GM23338 (cell line): Measurements from ENCODE around the gene PKNOX2. TPM values are rescaled to one million over a fixed set of nuclear protein-coding genes. Genes with fewer than 3 reads are reported as not detected.

Experiments used
- ATAC-seq: fragments of 200-7000 bp; cut with Tn5 transposase; 3 replicates; pipeline ENCODE4 v1.9.1; 2020
- DNase-seq: peaks from one replicate; pipeline ENCODE4 v3.0.0-alpha.2; 2015; ENCODE audit warnings: low spot score
- H2AFZ ChIP-seq: fragments of 200-600 bp; sonication (generic); 2 replicates; pipeline ENCODE4 v1.8.0; 2016; ENCODE audit warnings: antibody characterized with exemption, mild to moderate bottlenecking, moderate library complexity
- H3F3A ChIP-seq: fragments of 200-600 bp; sonication (generic); replicated peaks from 2 replicates; pipeline ENCODE4 v1.8.0; 2017; ENCODE audit warnings: antibody characterized with exemption, mixed run types, low read depth
- H3K27ac ChIP-seq: fragments of 200-600 bp; sonication (generic); 2 replicates; pipeline ENCODE4 v1.6.1; 2016; ENCODE audit warnings: low read depth
- H3K27me3 ChIP-seq: fragments of 200-600 bp; sonication (generic); 2 replicates; pipeline ENCODE4 v1.8.0; 2016; ENCODE audit warnings: mild to moderate bottlenecking, mixed run types, moderate library complexity; ENCODE audit not compliant: insufficient read depth
- H3K36me3 ChIP-seq: fragments of 200-600 bp; sonication (generic); 2 replicates; pipeline ENCODE4 v1.8.0; 2016; ENCODE audit warnings: mild to moderate bottlenecking; ENCODE audit not compliant: insufficient read depth
- H3K4me1 ChIP-seq: fragments of 200-600 bp; sonication (generic); 2 replicates; pipeline ENCODE4 v1.8.0; 2016; ENCODE audit warnings: mild to moderate bottlenecking, moderate library complexity; ENCODE audit not compliant: insufficient read depth
- H3K4me2 ChIP-seq: fragments of 200-600 bp; sonication (generic); 2 replicates; pipeline ENCODE4 v1.7.1; 2017; ENCODE audit warnings: mixed run types
- H3K4me3 ChIP-seq: fragments of 200-600 bp; sonication (generic); 2 replicates; pipeline ENCODE4 v1.6.1; 2016; ENCODE audit warnings: mixed run types
- H3K79me2 ChIP-seq: fragments of 200-600 bp; sonication (generic); replicated peaks from 2 replicates; pipeline ENCODE4 v1.8.0; 2017; ENCODE audit warnings: mild to moderate bottlenecking; ENCODE audit not compliant: insufficient read depth
- H3K9me2 ChIP-seq: fragments of 200-600 bp; sonication (generic); 2 replicates; pipeline ENCODE4 v1.8.0; 2017; ENCODE audit not compliant: insufficient read depth
- H4K20me1 ChIP-seq: fragments of 200-600 bp; sonication (generic); replicated peaks from 2 replicates; pipeline ENCODE4 v1.8.0; 2017; ENCODE audit warnings: mild to moderate bottlenecking; ENCODE audit not compliant: insufficient read depth
- H3K27ac Mint-ChIP-seq: 2 replicates; pipeline ENCODE4 v1.8.0; 2020; ENCODE audit warnings: inconsistent platforms, mild to moderate bottlenecking, moderate library complexity, mixed read lengths
- H3K27me3 Mint-ChIP-seq: 3 replicates; pipeline ENCODE4 v1.8.0; 2022; ENCODE audit warnings: low read depth, mild to moderate bottlenecking, moderate library complexity, mixed read lengths, inconsistent platforms; ENCODE audit not compliant: insufficient read depth, poor library complexity
- H3K36me3 Mint-ChIP-seq: 3 replicates; pipeline ENCODE4 v1.8.0; 2021; ENCODE audit warnings: low read depth, mild to moderate bottlenecking, inconsistent platforms, moderate library complexity, mixed read lengths
- H3K4me1 Mint-ChIP-seq: 3 replicates; pipeline ENCODE4 v1.8.0; 2020; ENCODE audit warnings: mild to moderate bottlenecking, inconsistent platforms, mixed read lengths
- H3K4me3 Mint-ChIP-seq: 3 replicates; pipeline ENCODE4 v1.8.0; 2021; ENCODE audit warnings: moderate library complexity, mild to moderate bottlenecking, inconsistent platforms, mixed read lengths
- H3K9me3 Mint-ChIP-seq: 3 replicates; pipeline ENCODE4 v1.8.0; 2020; ENCODE audit warnings: moderate library complexity, mild to moderate bottlenecking, inconsistent platforms, mixed read lengths
- CREB1 ChIP-seq: fragments of 250-450 bp; sonication (Bioruptor Pico); IDR thresholded peaks from 2 replicates; pipeline ENCODE4 v1.5.0; 2020; ENCODE audit warnings: low read depth, mild to moderate bottlenecking, moderate library complexity
- ETS1 ChIP-seq: IDR thresholded peaks from 2 replicates; pipeline ENCODE4 v1.6.1; 2016; ENCODE audit warnings: antibody characterized with exemption
- EZH2 ChIP-seq: fragments of 200-600 bp; sonication (generic); IDR thresholded peaks from one replicate; pipeline ENCODE4 v1.8.0; 2017; ENCODE audit warnings: antibody characterized with exemption, mild to moderate bottlenecking, low read depth; ENCODE audit not compliant: unreplicated experiment
- EZH2phosphoT487 ChIP-seq: fragments of 200-600 bp; sonication (generic); IDR thresholded peaks from one replicate; pipeline ENCODE4 v1.8.1; 2018; ENCODE audit warnings: antibody characterized with exemption; ENCODE audit not compliant: unreplicated experiment
- NANOG ChIP-seq: IDR thresholded peaks from 2 replicates; pipeline ENCODE4 v1.6.1; 2016; ENCODE audit warnings: antibody characterized with exemption, borderline replicate concordance
- REST ChIP-seq: IDR thresholded peaks from one replicate; pipeline ENCODE4 v1.6.1; 2018; ENCODE audit warnings: antibody characterized with exemption; ENCODE audit not compliant: unreplicated experiment
- STAT1 ChIP-seq: IDR thresholded peaks from one replicate; pipeline ENCODE4 v1.6.1; 2016; ENCODE audit warnings: antibody characterized with exemption; ENCODE audit not compliant: unreplicated experiment
- ZNF114 ChIP-seq: fragments of 250-450 bp; sonication (Bioruptor Pico); IDR thresholded peaks from 2 replicates; pipeline ENCODE4 v1.5.0; 2020; ENCODE audit warnings: mild to moderate bottlenecking, moderate library complexity
- polyA plus RNA-seq: library from polyadenylated mRNA; unstranded; fragments of >200 nt; fragmentation: Nextera tagmentation; extraction: Ambion mirVana; gene quantifications from 2 replicates; pipeline ENCODE4 v1.2.1, GENCODE V29; 2016
- total RNA-seq: library from RNA; depleted of rRNA; stranded (reverse); fragments of >200 nt; shearing (Covaris generic); gene quantifications from 2 replicates; pipeline ENCODE4 v1.2.3, GENCODE V29; 2014
- TF ChIP-seq, protein P1 (sequence below), 2 experiments: fragments of 200-600 bp in 1 of 2; sonication (generic) in 1 of 2; conservative IDR thresholded peaks; 2 replicates each; pipeline versions ENCODE4 v1.5.1 to v1.6.1; 2016 to 2017; ENCODE audit warnings: antibody characterized with exemption in 2 of 2, low read depth in 2 of 2, mild to moderate bottlenecking in 2 of 2, moderate library complexity in 1 of 2

The PKNOX2 gene
- total and polyA plus RNA-seq, 2 experiments from 2014 or later, result 0.42 to 0.83 TPM

DNA sequence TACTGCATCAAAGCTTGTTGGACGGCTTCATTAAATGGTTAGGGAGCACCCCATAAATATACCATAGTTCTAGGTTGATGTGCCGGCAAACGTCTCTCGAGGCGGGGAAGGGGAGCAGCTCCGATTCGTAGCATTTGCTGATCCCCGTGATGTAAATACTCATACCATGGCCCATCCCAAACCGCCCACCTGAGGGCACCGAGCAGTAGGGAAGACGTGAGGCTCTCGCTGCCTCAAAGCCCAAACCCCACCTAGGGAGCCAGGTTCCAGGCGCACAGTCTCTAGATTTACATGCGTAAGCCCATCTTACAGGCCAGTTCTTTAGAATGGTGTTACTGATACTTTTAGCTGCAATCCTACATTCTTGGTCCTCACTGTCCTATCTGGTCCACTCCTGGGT lies 207.5 kb downstream of the PKNOX2 start:
- 0 out of 2 replicates have a peak, but pooled peaks cover 7% of the 10 kb centered on the region for H3K9me2 ChIP-seq
- no peaks in the 10 kb centered on the region for H3K9me3 Mint-ChIP-seq
- H3K27me3 ChIP-seq, result no peaks in the 10 kb centered on the region
- no peaks in the 10 kb centered on the region for H4K20me1 ChIP-seq
- peak overlapping the region; percentile 89; the same call in 1 of the 2 replicates for H3K27ac Mint-ChIP-seq
- H3F3A ChIP-seq, result peaks cover 8% of the 10 kb centered on the region; the same call in 1 of the 2 replicates
- peak overlapping the region; percentile 71 for H3K27ac ChIP-seq
- H3K4me1 Mint-ChIP-seq, result peaks cover 54% of the 10 kb centered on the region
- ATAC-seq (peak; percentile 38), DNase-seq (peak; percentile 43)
- H3K36me3 Mint-ChIP-seq, result no peaks in the 10 kb centered on the region; the same call in 2 of the 3 replicates
- H3K4me3 ChIP-seq, result peak overlapping the region; percentile 45
- peak overlapping the region; percentile 25 for H2AFZ ChIP-seq
- peak overlapping the region; percentile 67 for H3K4me3 Mint-ChIP-seq
- H3K36me3 ChIP-seq, result no peaks in the 10 kb centered on the region
- peaks cover 17% of the 10 kb centered on the region for H3K27me3 Mint-ChIP-seq
- TF ChIP-seq NANOG (no peak), ETS1 (no peak), ZNF114 (no peak), REST (no peak)
- TF ChIP-seq, protein P1, sequence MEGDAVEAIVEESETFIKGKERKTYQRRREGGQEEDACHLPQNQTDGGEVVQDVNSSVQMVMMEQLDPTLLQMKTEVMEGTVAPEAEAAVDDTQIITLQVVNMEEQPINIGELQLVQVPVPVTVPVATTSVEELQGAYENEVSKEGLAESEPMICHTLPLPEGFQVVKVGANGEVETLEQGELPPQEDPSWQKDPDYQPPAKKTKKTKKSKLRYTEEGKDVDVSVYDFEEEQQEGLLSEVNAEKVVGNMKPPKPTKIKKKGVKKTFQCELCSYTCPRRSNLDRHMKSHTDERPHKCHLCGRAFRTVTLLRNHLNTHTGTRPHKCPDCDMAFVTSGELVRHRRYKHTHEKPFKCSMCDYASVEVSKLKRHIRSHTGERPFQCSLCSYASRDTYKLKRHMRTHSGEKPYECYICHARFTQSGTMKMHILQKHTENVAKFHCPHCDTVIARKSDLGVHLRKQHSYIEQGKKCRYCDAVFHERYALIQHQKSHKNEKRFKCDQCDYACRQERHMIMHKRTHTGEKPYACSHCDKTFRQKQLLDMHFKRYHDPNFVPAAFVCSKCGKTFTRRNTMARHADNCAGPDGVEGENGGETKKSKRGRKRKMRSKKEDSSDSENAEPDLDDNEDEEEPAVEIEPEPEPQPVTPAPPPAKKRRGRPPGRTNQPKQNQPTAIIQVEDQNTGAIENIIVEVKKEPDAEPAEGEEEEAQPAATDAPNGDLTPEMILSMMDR (conservative IDR thresholded peaks at IDR 0.05; ENCODE audit: low read depth in 2 of 2), result peak in 1 of 2 experiments; percentile 20; a peak in 2 of 4 replicates
- H3K4me1 ChIP-seq, result peaks cover 28% of the 10 kb centered on the region
- H3K79me2 ChIP-seq, result no peaks in the 10 kb centered on the region
- H3K4me2 ChIP-seq, result peak overlapping the region; percentile 76

DNA sequence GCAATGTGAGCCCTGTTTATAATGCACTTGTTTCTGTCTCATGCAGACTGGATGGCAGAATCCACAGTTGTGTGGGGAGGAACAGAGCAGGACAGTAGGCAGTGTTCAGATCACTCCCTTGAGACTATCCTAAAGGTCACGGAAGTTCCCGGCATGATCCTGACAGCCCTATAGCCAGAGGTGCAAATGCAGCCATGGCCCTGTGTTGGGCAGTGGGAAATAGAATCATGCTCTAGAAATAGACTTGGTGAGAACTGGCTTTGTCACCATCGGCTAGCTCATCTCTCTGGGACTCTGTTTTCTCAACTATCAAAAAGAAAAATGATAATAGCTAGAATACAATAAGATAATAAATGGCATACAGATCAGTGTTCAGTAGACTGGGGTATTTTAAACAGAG lies 208.4 kb downstream of the PKNOX2 start:
- no peaks in the 10 kb centered on the region for H3K9me3 Mint-ChIP-seq
- H3K4me3 Mint-ChIP-seq, result no peak overlapping the region; the same call in 2 of the 3 replicates
- peaks cover 17% of the 10 kb centered on the region for H3K27me3 Mint-ChIP-seq
- Histone ChIP-seq H3K36me3 (no peaks in the 10 kb centered on the region), H3K27me3 (no peaks in the 10 kb centered on the region), H3K4me3 (no peak overlapping the region), H3K4me2 (peak overlapping the region; percentile 76; the same call in 1 of the 2 replicates), H3K9me2 (0 out of 2 replicates have a peak, but pooled peaks cover 7% of the 10 kb centered on the region), H3F3A (peaks cover 8% of the 10 kb centered on the region; the same call in 1 of the 2 replicates), H2AFZ (peak overlapping the region; percentile 52; the same call in 1 of the 2 replicates), H3K27ac (no peak overlapping the region), H3K4me1 (peaks cover 28% of the 10 kb centered on the region), H4K20me1 (no peaks in the 10 kb centered on the region), H3K79me2 (no peaks in the 10 kb centered on the region)
- DNase-seq (no peak), ATAC-seq (no peak)
- H3K4me1 Mint-ChIP-seq, result peaks cover 54% of the 10 kb centered on the region
- H3K36me3 Mint-ChIP-seq, result no peaks in the 10 kb centered on the region; the same call in 2 of the 3 replicates
- no peak overlapping the region for H3K27ac Mint-ChIP-seq
- TF ChIP-seq ETS1 (no peak), CREB1 (CRISPR knock-in tag) (no peak), STAT1 (no peak), ZNF114 (no peak), EZH2phosphoT487 (no peak), EZH2 (no peak)
- TF ChIP-seq, protein P1 (conservative IDR thresholded peaks at IDR 0.05; ENCODE audit: low read depth in 2 of 2), result no peak
